ENCODE data around the gene NUMBL.

DNA sequence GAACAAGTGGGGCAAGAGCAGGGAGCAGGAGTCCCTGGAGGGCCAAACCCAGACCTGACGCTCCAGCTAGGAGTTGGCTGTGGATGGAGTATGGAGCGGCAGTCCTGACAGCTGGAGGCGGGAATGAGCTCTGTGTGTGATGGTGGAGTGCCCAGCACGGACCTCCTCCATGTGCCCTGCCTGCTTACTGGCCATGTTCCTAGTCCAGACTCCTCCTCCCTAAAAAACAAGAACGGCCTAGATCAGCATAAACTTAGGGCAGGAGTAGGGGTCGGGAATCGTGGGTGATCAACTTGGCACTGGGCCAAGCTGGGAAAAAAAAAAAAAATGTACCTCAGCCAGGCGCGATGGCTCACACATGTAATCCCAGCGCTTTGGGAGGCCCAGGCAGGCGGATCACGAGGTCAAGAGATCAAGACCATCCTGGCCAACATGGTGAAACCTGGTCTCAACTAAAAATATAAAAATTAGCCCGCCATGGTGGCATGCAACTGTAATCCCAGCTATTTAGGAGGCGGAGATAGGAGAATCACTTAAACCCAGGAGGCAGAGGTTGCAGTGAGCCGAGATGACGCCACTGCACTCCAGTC is 59.8 kb downstream of the NUMBL start:
- TF ChIP-seq YY1 (IDR thresholded peaks at IDR 0.05; ENCODE audit: low read depth), result no peak
- TF ChIP-seq CEBPB (IDR thresholded peaks at IDR 0.05), result no peak
